NT2/D1 (cell line): ENCODE data around the gene BMP2K.

ENCODE experiments used
- DNase-seq: peaks from one replicate; pipeline ENCODE4 v3.0.0-alpha.2; 2011; ENCODE audit warnings: low read depth, low spot score
- H3K27me3 ChIP-seq: 2 replicates; pipeline ENCODE4 v1.6.0; 2011; ENCODE audit warnings: mild to moderate bottlenecking; ENCODE audit not compliant: insufficient read length, insufficient read depth
- H3K36me3 ChIP-seq: 2 replicates; pipeline ENCODE4 v1.6.1; 2011; ENCODE audit warnings: mild to moderate bottlenecking, low read length, mixed read lengths; ENCODE audit not compliant: insufficient read depth, insufficient read length
- H3K4me1 ChIP-seq: 2 replicates; pipeline ENCODE4 v1.5.1; 2011; ENCODE audit not compliant: insufficient read depth, insufficient read length
- H3K4me3 ChIP-seq: 2 replicates; pipeline ENCODE4 v1.5.1; 2011; ENCODE audit warnings: low read depth; ENCODE audit not compliant: insufficient read length
- H3K9ac ChIP-seq: 2 replicates; pipeline ENCODE4 v1.6.0; 2011; ENCODE audit warnings: low read depth; ENCODE audit not compliant: insufficient read length
- H3K9me3 ChIP-seq: 2 replicates; pipeline ENCODE4 v1.5.1; 2011; ENCODE audit warnings: mild to moderate bottlenecking, low read length; ENCODE audit not compliant: insufficient read depth
- SUZ12 ChIP-seq: IDR thresholded peaks from 2 replicates; pipeline ENCODE4 v1.6.1; 2011; ENCODE audit not compliant: insufficient read length, insufficient read depth; ENCODE audit errors: extremely low read depth
- YY1 ChIP-seq: IDR thresholded peaks from 2 replicates; pipeline ENCODE4 v1.6.1; 2011; ENCODE audit not compliant: insufficient read length, insufficient read depth
- ZNF274 ChIP-seq: IDR thresholded peaks from 2 replicates; pipeline ENCODE4 v1.6.1; 2011; ENCODE audit warnings: mild to moderate bottlenecking, low read depth, low read length

BMP2K gene

DNA sequence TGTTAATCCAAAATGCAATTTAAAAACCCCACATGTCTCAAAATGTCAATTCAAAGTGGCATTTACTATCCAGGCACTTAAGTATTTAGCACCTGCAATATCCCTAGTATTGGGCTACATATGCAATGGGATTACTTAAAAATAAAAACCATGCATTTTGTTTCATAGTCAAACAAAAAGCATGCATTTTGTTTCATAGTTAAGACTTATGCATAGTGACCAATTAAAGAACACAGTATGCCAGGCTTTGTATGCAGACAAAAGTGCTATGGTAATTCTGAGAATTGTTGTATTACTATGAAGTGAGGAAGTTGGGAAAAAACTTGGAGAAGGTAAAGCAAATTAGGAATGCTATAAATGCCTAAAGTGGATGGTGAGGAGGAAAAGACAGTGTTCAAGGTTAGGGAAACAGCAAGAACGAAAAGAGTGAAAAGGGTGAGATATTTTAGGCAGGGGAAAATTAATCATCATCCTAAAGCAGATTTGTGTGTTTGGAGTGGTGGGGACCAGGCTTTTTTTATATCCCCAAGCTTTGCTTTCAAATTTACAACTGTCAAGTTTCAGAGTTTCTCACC lies 10.6 kb upstream of the BMP2K start:
- Histone ChIP-seq H3K27me3 (no peaks in the 10 kb centered on the region), H3K4me3 (no peak overlapping the region), H3K9ac (no peak overlapping the region), H3K4me1 (no peaks in the 10 kb centered on the region), H3K36me3 (no peaks in the 10 kb centered on the region), H3K9me3 (no peaks in the 10 kb centered on the region)
- no peak for TF ChIP-seq ZNF274
- no peak for TF ChIP-seq SUZ12
- TF ChIP-seq YY1 = no peak
- no peak for DNase-seq

GRCh38 chr4:78766026-78766425 lies 10.1 kb upstream of the BMP2K start:
- TF ChIP-seq SUZ12 (no peak), YY1 (no peak), ZNF274 (no peak)
- Histone ChIP-seq H3K4me3 (no peak overlapping the region), H3K27me3 (no peaks in the 10 kb centered on the region), H3K4me1 (no peaks in the 10 kb centered on the region), H3K36me3 (no peaks in the 10 kb centered on the region), H3K9ac (no peak overlapping the region), H3K9me3 (no peaks in the 10 kb centered on the region)
- no peak for DNase-seq

DNA sequence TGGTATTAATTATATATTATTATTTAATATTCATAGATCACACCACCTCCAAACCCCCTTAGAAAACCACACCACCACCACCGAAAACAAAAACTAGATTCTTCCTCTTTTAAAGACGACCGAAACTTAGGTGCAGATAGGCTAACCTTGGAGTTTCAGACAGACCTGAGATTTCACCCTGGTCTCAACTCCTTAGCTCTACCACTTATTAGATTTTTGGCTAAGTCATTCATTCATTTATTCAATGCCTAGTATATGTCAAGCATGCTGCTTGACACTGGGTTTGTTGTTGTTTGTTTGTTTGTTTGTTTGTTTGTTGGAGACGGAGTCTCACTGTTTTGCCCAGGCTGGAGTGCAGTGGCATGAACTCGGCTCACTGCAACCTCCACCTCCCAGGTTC lies 9.5 kb upstream of the BMP2K start:
- no peak overlapping the region for H3K4me3 ChIP-seq
- H3K9me3 ChIP-seq = no peaks in the 10 kb centered on the region
- TF ChIP-seq SUZ12 (no peak), YY1 (no peak), ZNF274 (no peak)
- H3K4me1 ChIP-seq = no peaks in the 10 kb centered on the region
- H3K27me3 ChIP-seq = no peaks in the 10 kb centered on the region
- no peak overlapping the region for H3K9ac ChIP-seq
- no peaks in the 10 kb centered on the region for H3K36me3 ChIP-seq
- no peak for DNase-seq

DNA sequence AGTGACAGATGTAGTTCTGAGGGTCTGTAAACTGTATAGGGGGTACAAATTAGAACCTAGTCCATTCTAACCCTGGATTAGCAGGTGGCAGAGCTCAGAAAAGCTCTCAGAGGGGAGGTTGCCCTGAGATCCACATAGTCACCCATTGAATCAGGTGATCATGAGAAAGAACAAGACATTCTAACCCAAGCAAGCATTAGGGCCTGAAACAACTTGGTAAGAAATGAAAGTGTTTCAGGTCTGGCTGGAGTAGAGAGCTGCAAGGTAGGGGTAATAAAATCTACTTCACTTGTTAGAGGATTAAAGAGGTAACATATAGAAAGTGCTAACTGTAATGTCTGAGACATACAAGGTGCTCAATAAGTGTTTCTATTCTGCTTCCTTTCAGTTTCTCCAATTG lies 8.8 kb upstream of the BMP2K start:
- no peak overlapping the region for H3K4me3 ChIP-seq
- H3K4me1 ChIP-seq = no peaks in the 10 kb centered on the region
- H3K9ac ChIP-seq = no peak overlapping the region
- no peaks in the 10 kb centered on the region for H3K9me3 ChIP-seq
- no peaks in the 10 kb centered on the region for H3K27me3 ChIP-seq
- DNase-seq = no peak
- TF ChIP-seq YY1 (no peak), ZNF274 (no peak), SUZ12 (no peak)
- H3K36me3 ChIP-seq = no peaks in the 10 kb centered on the region

DNA sequence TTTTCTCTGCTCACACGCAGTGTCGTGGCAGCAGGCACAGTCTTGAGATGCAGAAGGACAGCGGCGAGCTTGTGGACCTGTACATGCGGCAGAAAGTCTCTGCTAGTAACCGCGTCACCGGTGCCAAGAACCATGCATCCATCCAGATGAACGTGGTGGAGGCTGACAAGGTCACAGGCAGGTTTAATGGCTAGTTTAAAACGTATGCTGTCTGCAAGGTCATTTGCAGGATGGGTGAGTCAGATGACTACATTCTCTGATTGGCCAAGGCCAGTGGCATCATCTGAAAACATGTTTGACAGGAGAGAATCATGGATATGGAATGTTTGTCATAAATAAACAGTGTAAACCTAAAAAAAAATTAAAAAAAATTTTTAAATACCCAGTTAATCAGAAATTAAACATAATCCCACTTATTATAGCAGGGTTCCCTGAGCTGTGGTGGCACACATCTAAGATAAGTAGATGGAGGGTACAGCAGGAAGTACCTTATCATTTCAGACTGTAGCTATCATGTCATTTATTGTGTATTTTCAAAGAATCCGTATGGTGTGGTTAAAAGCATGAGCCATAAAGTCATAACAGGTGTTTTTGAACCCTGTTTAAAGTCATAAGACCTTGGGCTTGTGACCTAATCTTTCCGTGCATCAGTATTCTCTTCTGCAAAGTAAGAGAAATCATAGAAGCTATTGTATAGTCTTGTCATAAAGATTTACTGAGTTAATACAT lies 7.5 kb upstream of the BMP2K start:
- Histone ChIP-seq H3K9ac (no peak overlapping the region), H3K4me1 (no peaks in the 10 kb centered on the region), H3K9me3 (no peaks in the 10 kb centered on the region), H3K27me3 (no peaks in the 10 kb centered on the region), H3K36me3 (no peaks in the 10 kb centered on the region), H3K4me3 (no peak overlapping the region)
- TF ChIP-seq YY1 (no peak), SUZ12 (no peak), ZNF274 (no peak)
- DNase-seq = no peak

GRCh38 chr4:78770091-78770642 lies 6.0 kb upstream of the BMP2K start:
- H3K27me3 ChIP-seq = no peaks in the 10 kb centered on the region
- no peak for TF ChIP-seq ZNF274
- TF ChIP-seq SUZ12 = no peak
- no peak for TF ChIP-seq YY1
- no peak overlapping the region for H3K9ac ChIP-seq
- H3K36me3 ChIP-seq = no peaks in the 10 kb centered on the region
- H3K4me3 ChIP-seq = no peak overlapping the region
- no peaks in the 10 kb centered on the region for H3K4me1 ChIP-seq
- DNase-seq = no peak
- H3K9me3 ChIP-seq = no peaks in the 10 kb centered on the region

DNA sequence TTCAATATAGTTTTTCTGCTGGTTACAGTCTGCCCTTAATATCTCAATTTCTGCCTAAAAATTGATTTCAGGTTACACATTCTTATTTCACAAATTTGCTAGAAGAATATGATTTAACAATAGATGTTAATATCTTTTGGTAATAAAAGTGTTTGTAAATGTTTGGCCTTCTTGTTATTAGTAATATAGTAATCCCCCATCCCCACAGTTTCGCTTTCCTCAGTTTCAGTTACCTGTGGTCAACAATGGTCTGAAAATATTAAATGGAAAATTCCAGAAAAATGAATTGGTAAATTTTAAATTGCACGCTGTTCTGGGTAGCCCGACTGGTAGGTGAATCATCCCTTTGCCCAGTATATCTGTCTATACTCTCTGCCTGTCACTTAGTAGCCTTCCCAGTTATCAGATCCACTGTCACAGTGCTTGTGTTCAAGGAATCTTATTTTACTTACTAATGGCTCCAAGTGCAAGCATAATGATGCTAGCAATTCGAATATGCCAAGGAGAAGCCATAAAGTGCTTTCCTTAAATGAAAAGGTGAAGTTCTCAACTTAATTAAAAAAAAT lies 3.5 kb upstream of the BMP2K start:
- H3K4me1 ChIP-seq = no peaks in the 10 kb centered on the region
- no peak for DNase-seq
- H3K4me3 ChIP-seq = no peak overlapping the region
- no peaks in the 10 kb centered on the region for H3K27me3 ChIP-seq
- no peaks in the 10 kb centered on the region for H3K36me3 ChIP-seq
- no peaks in the 10 kb centered on the region for H3K9me3 ChIP-seq
- TF ChIP-seq ZNF274 (no peak), SUZ12 (no peak), YY1 (no peak)
- no peak overlapping the region for H3K9ac ChIP-seq

- H3K27me3 ChIP-seq = no peaks in the 10 kb centered on the region
- no peaks in the 10 kb centered on the region for H3K9me3 ChIP-seq
- no peak overlapping the region for H3K9ac ChIP-seq
- TF ChIP-seq YY1 = no peak
- no peak overlapping the region for H3K4me3 ChIP-seq
- DNase-seq = no peak
- no peaks in the 10 kb centered on the region for H3K4me1 ChIP-seq
- H3K36me3 ChIP-seq = no peaks in the 10 kb centered on the region
Measured at GRCh38 chr4:78774417-78774816, 1.7 kb upstream of the BMP2K start.
